ENCODE data around the gene NOTCH2.

NOTCH2 gene

DNA sequence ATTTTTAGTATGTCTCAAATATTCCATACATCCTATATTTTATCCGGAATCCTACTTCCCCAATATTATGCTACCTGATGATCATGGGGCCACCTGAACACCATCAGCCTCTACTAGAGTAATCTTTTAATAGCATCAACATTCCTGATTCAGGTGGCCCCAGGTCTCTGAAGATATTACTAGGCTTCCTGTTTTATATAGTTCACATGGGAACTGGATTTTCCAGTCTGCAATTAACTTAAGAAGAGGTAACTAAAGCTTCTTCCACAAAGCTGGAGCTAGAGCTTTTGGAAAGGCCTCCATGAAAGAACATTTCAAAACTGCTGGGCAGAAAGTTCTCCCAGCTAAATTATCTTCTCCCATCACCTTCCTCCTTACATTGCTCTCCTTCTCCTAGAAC is 100.9 kb downstream of the NOTCH2 start:
- CTCF ChIA-PET: interaction anchor here (0.8 to 4.0 kb wide), 13 partner anchors 10 to 488 kb away, joined by 3 to 36 read pairs (median 6); no protein-coding TSS in a partner anchor
- H3K4me3 ChIP-seq (ENCODE audit: low read depth, low read length): no peak overlapping the region
- H3K27ac ChIP-seq (ENCODE audit: extremely low read depth, low read depth, low read length): no peak overlapping the region

DNA sequence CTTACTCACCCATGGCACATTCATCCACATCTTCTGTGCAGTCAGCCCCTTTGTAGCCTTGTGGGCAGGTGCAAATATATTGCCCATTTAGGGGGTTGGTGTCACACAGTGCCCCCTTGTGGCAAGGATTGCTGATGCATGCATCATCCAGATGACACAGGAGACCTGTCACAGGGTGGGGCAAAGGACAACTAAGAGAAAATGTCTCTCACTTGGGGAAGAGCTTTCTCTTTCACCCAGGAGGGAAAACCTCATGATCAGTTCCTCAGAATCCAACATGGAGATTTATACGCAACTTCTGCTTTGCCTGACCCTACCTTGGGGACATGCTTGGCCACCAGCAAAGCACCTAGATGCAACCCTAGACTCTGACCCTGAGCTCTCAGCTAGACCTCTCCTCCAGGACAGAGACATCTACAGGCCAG is 101.4 kb downstream of the NOTCH2 start:
- CTCF ChIA-PET: interaction anchor here (0.8 to 4.0 kb wide), 13 partner anchors 10 to 487 kb away, joined by 3 to 36 read pairs (median 6); no protein-coding TSS in a partner anchor
- H3K4me1 ChIP-seq (ENCODE audit: control insufficient read depth, insufficient read depth, low read length): no peaks in the 10 kb centered on the region
- POLR2A ChIA-PET: no interaction called here
- no peak overlapping the region for H3K4me3 ChIP-seq (ENCODE audit: low read depth, low read length)
- no peaks in the 10 kb centered on the region for H3K9me3 ChIP-seq (ENCODE audit: control insufficient read depth, insufficient read depth, low read depth, low read length)
- H3K27ac ChIP-seq (ENCODE audit: extremely low read depth, low read depth, low read length): no peak overlapping the region
- H3K36me3 ChIP-seq (ENCODE audit: control insufficient read depth in 2 of 2, insufficient read depth in 1 of 2, low read length in 2 of 2): peaks cover 4 to 79% of the 10 kb centered on the region in 2 experiments; a peak in 2 of 3 replicates
- TF ChIP-seq ZNF239 (tag by site-specific recombination; IDR thresholded peaks at IDR 0.05): no peak
- peak; percentile 53; the same call in 1 of the 2 replicates for TF ChIP-seq PRDM1 (tag by site-specific recombination; IDR thresholded peaks at IDR 0.05)
- no peak for TF ChIP-seq TCF7L2 (IDR thresholded peaks at IDR 0.05; ENCODE audit: borderline replicate concordance, low read depth, low read length)
- TF ChIP-seq ZNF292 (tag by site-specific recombination; IDR thresholded peaks at IDR 0.05; ENCODE audit: borderline replicate concordance, low read depth): no peak
- no peak for TF ChIP-seq ZNF280C (tag by site-specific recombination; IDR thresholded peaks at IDR 0.05)
- no peak for TF ChIP-seq ZNF311 (tag by site-specific recombination; IDR thresholded peaks at IDR 0.05; ENCODE audit: borderline replicate concordance)
- TF ChIP-seq ZNF626 (tag by site-specific recombination; IDR thresholded peaks at IDR 0.05): no peak
- no peak for TF ChIP-seq ZNF544 (tag by site-specific recombination; IDR thresholded peaks at IDR 0.05)
- TF ChIP-seq ZNF561 (tag by site-specific recombination; IDR thresholded peaks at IDR 0.05; ENCODE audit: borderline replicate concordance): no peak
- no peak for TF ChIP-seq SP7 (tag by site-specific recombination; IDR thresholded peaks at IDR 0.05)
- peak; percentile 53 for TF ChIP-seq ZBTB8A (tag by site-specific recombination; IDR thresholded peaks at IDR 0.05)
- no peak for TF ChIP-seq ZEB2 (tag by site-specific recombination; IDR thresholded peaks at IDR 0.05)

More for the DNA sequence above, 100.9 kb downstream of the NOTCH2 start:
- no peaks in the 10 kb centered on the region for H3K4me1 ChIP-seq (ENCODE audit: control insufficient read depth, insufficient read depth, low read length)
- peaks cover 4 to 74% of the 10 kb centered on the region in 2 experiments; a peak in 2 of 3 replicates for H3K36me3 ChIP-seq (ENCODE audit: control insufficient read depth in 2 of 2, insufficient read depth in 1 of 2, low read length in 2 of 2)
- TF ChIP-seq ZIC2 (tag by site-specific recombination; IDR thresholded peaks at IDR 0.05) (no peak), TSHZ1 (tag by site-specific recombination; IDR thresholded peaks at IDR 0.05; ENCODE audit: borderline replicate concordance) (no peak), ZNF266 (tag by site-specific recombination; IDR thresholded peaks at IDR 0.05; ENCODE audit: low read depth) (no peak), KLF8 (tag by site-specific recombination; IDR thresholded peaks at IDR 0.05) (no peak), ZNF362 (tag by site-specific recombination; IDR thresholded peaks at IDR 0.05) (no peak), ZFP37 (tag by site-specific recombination; IDR thresholded peaks at IDR 0.05) (no peak), ZBTB17 (tag by site-specific recombination; IDR thresholded peaks at IDR 0.05) (no peak)
- TF ChIP-seq, protein P1, sequence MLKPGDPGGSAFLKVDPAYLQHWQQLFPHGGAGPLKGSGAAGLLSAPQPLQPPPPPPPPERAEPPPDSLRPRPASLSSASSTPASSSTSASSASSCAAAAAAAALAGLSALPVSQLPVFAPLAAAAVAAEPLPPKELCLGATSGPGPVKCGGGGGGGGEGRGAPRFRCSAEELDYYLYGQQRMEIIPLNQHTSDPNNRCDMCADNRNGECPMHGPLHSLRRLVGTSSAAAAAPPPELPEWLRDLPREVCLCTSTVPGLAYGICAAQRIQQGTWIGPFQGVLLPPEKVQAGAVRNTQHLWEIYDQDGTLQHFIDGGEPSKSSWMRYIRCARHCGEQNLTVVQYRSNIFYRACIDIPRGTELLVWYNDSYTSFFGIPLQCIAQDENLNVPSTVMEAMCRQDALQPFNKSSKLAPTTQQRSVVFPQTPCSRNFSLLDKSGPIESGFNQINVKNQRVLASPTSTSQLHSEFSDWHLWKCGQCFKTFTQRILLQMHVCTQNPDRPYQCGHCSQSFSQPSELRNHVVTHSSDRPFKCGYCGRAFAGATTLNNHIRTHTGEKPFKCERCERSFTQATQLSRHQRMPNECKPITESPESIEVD (tag by site-specific recombination; IDR thresholded peaks at IDR 0.05): no peak
- POLR2A ChIA-PET: no interaction called here
- no peaks in the 10 kb centered on the region for H3K9me3 ChIP-seq (ENCODE audit: control insufficient read depth, insufficient read depth, low read depth, low read length)
